ENCODE data around the gene CEP76.
"Not testable (repeated sequence)": the region's sequence is repeated elsewhere in the genome, so short reads cannot be mapped to it uniquely, and the experiment has no call there.

The CEP76 gene

DNA sequence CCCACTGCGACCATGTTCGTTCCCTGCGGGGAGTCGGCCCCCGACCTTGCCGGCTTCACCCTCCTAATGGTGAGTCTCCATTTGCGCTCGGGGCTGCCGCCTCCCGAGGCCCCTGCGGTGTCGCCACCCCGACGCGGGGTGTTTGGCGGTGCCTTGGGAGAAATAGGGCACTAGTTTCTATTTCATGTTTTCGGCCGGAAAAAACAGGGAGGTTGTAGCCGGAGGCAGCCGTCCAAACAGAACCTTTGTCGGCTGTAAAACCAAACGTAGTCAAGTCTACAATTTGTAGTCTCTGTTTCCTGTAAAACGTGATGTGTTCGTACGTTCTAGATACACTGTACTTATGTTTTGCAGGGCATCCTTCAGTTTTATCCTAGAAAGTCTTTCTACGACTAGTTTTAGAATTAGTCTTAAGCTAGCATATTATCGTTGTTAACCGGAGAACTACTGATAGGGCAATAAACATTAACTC lies 609 bp upstream of the CEP76 start:
- DNase-seq (ENCODE audit: low read depth), result no peak

DNA sequence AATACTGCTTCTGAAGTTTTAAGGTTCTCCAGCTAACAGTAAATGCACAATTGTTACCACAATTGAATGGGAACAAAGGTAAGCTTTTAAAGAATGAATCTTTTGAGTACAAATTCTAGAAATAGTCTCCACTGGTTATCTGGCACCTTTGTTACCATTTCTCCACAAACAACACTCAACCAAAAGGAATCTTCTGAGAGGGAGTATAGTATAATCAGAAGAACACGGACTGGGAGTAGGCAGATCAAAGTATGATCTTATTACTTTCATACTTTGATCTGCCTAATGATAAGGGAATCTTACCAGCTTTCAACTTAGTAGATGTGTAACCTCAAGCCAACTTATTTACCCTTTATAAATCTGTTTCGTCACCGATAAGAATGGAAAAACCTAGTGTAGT lies 1.4 kb downstream of the CEP76 start:
- no peak for DNase-seq (ENCODE audit: low read depth)

DNA sequence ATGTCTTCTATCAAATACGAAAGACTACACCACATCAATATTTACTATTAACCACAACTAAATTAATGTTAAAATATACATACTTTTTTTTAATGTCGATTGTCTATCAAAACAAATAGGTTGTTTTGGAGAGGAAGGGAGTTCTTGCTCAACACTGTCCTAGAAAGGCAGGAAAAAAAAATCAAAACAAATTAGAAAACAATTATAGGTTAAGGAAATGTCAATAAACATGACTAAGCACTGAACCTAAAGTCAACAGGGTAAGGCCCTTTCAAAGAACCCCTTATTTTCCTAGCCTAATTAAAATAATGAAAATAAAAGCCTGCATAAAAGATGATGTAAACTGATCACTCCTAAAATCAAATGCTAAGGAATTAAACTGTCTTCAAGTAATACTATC lies 2.8 kb downstream of the CEP76 start:
- no peak for DNase-seq (ENCODE audit: low read depth)

DNA sequence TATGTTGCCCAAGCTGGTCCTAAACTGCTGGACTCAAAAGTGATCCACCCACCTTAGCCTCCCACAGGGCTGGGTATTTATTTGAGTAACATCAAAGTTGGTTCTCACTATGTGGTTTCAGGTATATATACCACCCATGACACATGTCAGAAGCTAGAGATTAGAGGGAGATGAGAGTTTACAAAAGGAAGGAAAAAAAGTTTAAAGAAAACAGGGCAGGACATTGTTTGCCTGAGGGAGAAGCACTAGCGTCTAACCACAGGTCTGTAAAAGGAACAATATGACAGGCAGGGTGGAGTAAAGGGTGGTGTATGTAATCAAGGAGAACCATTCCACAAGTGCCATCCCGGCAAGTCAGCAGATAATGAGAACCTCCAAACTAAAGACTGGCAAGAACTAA lies 8.5 kb downstream of the CEP76 start:
- DNase-seq (ENCODE audit: low read depth), result no peak

DNA sequence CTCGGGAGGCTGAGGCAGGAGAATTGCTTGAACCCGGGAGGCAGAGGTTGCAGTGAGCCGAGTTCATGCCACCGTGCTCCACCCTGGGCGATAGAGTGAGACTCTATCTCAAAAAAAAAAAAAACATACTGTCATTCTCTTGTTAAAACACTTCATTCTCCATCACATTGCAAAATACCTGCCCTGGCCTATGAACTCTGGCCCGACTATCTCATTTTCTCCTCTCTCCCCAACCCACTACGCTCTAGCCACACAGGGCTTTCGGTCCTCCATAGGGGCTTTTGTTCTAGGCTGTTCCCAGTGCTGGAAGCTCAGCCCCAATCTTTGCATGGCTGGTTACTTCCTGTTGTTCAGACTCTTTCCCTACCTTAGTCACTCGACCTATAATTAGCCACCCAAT lies 10.3 kb downstream of the CEP76 start:
- DNase-seq (ENCODE audit: low read depth), result no peak

DNA sequence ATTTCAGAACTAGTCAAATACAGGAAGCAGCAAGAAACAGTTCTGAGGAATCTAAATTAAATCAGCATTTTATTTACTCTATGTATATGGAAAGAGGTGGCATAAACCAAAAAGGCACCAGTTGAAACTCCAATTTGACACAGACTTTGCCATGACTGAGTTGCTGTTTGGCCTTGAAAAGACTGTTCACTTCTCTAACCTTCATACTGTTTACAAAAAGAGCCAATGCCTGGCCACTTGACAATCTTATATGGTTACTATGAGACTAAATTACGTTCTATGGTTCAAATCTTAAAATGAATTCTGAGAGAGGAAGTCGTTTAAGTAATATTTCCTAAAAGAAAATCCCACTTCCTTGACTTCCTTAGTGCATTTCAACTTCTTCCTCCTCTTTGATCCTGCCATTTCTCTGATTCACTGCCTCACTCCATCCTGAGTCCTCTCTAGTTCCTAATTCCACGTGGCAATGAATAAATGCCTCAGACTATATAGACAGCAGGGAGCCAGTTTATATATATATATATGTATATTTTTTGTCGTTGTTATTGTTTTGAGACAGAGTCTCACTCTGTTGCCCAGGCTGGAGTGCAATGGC lies 13.2 kb downstream of the CEP76 start:
- DNase-seq (ENCODE audit: low read depth), result no peak

GRCh38 chr18:12686100-12686499 lies 16.4 kb downstream of the CEP76 start:
- DNase-seq (ENCODE audit: low read depth), result no peak

GRCh38 chr18:12679183-12679786 lies 23.2 kb downstream of the CEP76 start:
- DNase-seq (ENCODE audit: low read depth), result no peak

DNA sequence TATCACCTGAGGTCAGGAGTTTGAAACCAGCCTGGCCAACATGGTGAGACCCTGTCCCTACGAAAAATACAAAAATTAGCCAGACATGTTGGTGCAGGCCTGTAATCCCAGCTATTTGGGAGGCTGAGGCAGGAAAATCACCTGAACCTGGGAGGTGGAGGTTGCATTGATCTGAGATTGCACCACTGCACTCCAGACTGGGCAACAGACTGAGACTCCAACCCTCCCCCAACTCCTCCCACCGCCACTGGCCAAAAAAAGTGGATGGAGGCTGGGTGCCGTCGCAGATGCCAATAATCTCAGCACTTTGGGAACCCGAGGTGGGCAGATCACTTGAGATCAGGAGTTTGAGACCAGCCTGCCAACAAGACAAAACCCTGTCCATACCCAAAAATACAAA lies 34.5 kb downstream of the CEP76 start:
- DNase-seq (ENCODE audit: low read depth), result no peak

DNA sequence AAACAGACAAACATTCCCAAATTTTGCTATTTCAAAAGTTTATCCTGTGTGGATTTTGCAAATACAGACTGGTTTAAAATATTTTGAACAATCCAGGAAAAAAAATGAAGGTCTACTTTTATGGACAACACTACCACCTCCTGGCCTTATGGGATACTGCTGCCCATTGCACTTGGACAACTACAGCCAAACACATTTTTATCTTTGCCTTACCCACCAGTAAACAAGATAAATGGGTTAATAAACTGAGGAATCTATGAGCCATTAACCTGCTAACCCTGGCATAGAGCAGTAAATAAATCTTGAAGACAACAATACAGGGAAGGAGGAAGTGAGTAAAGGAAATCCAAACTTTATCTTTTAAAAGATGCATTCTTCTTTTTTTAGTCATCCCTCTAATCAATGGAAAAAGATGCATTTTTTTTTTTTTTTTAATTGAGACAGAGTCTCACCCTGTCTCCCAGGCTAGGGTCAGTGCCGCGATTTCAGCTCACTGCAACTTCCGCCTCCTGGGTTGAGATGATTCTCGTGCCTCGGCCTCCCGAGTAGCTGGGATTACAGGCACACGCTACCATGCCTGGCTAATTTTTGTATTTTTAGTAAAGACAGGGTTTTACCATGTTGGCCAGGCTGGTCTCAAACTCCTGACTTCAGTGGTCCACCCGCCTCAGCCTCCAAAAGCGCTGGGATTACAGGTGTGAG lies 42.5 kb downstream of the CEP76 start:
- no peak for DNase-seq (ENCODE audit: low read depth)

- no peak for DNase-seq (ENCODE audit: low read depth)
Measured at GRCh38 chr18:12658426-12659138, 43.9 kb downstream of the CEP76 start.

DNA sequence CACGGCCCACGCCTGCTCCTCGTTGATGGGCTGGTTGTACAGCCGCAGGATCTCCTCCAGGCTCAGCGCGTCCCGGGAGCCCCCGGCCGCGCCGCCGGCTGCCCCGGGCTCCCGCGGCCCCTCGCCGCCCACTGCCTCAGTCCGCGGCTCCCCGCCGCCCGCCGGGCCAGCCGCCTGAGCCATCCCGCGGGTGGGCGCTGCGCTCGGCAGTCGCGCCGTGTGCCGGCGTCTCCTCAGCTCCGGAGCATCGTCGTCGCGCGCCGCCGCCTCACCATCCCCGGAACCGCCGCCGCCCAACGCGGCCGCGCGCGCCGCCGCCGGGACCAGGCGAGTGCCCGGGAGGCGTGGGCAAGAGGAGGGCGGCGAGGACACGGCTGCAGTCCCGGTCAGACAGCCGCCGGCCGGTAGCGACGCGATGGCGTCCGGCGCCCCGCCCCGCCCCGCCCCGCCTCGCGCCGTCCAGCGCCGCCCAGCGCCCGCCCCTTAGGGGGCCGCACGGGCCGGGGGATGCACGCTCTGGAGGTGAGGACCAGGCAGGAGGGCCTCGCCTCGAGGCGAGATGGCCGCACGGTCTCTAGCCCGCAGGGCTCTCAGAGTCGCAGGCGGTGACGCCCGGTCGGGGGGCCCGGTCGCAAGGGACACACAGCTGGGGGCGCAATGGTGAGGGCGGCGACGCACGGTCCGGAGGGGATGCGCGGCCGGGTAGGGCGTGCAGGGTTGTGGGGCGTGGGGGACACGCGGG lies 44.7 kb downstream of the CEP76 start, which contains the start of gene SPIRE1:
TSS of gene SPIRE1 (minus strand) at position 424 of the 742 bp plus-strand sequence. CDS start at position 183, 241 bp downstream.
- no peak for DNase-seq (ENCODE audit: low read depth)

- DNase-seq (ENCODE audit: low read depth), result no peak
Measured at GRCh38 chr18:12656938-12657683, 45.4 kb downstream of the CEP76 start.

DNA sequence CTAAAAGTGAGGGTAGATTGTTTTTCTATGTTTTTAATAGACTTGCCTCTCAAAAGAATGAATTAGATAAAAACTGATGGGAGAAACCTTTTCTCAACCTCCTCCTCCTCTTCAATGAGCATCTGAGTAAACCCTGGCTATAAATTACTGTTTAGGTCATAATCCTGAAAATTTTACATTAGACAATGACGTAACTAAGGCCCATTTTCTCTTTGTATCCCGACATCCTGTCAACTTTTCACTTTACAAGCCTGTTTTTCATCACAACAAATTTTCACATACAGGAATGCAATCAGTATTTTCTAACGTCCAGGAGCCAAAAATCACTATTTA lies 46.0 kb downstream of the CEP76 start:
- no peak for DNase-seq (ENCODE audit: low read depth)

DNA sequence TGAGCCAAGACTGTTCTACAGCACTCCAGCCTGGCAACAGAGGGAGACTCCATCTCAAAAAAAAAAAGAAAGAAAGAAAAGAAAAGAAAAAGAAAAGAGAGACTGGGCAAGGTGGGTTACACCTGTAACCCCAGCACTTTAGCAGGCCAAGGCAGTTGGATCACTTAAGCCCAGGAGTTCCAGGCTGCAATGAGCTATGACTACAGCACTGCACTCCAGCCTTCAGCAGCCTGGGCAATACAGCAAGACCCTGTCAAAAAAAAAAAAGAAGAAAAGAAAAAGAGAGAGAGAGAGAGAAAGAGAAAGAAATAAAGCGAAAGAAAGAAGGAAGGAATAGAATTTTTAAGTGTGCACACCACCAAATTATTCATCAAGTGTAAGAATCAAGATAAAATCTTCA lies 47.6 kb downstream of the CEP76 start:
- no peak for DNase-seq (ENCODE audit: low read depth)

GRCh38 chr18:12652861-12653401 lies 49.6 kb downstream of the CEP76 start:
- no peak for DNase-seq (ENCODE audit: low read depth)

DNA sequence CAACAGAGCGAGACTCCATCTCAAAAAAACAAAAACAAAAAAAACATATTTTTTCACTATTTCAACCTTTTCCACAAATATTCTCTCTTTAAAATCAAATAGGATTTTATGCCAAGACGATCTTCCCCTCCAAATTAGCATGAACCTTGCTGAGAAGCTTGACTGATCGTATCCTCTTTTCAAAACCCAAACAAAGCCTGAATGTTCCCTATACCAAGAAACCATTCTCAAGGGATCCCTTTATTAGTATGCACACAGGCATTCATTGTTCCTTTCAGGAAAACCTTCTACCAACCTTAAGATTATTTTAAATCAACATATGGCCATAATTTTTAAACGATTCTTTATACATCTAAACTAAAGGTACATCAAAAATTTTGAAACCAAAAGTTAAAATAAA lies 50.9 kb downstream of the CEP76 start:
- DNase-seq (ENCODE audit: low read depth), result no peak

DNA sequence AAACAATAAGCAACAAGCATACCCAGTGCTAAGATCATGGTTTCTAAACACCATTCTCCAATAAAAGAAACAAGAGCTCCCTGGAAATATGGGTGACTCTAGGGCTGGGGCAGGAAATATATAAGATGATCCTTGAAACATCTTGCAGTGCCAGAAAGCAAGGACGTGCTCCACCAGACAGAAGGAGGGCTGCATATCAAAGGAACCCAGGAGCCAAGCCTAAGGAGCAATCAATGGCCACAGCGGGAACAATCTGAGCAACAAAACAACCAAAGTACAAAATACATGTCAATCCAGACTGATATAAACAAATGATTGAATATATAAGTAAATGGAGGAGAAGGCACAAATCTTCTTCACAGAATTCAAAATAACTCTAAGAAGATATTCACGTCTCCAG lies 54.8 kb downstream of the CEP76 start:
- no peak for DNase-seq (ENCODE audit: low read depth)

DNA sequence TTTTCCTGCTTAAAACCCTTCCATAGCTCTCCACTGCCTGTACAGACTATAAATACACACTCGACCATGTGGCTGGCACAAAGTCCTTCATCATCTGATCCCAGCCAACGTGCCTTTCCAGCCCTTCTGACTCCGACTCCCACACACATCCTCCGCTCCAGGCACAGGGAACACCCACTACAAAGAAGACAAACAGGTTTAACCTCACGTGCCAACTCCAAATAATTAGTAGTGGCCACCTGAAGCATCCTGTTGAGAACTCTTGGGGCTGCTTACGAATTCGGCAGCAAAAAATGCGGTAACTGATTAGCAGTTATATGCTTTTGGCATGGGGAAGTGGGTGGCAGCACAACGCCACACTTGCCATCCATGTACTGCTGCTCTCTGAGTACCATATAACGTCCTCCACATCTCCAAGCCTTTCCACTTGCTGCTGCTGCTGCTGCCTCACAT lies 56.7 kb downstream of the CEP76 start:
- DNase-seq (ENCODE audit: low read depth), result no peak

DNA sequence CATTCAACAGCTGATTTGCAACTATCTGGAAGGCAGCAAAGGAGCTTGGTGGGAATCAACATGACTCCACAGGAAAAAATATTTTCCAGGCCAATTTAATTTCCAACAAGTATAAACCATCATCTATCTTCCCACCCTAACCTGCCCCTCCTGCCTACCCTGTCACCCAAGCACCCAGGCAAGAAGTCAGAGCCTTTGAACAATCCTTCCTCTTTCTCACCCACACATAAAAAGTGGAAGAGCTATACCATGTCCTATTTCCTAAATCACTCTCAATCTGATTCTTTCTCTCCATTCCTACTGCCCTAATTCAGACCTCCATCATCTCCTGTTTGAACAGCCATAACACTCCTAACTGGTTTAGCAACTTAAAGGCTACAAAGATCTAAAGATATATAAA lies 57.3 kb downstream of the CEP76 start:
- no peak for DNase-seq (ENCODE audit: low read depth)

GRCh38 chr18:12643756-12644155 lies 58.8 kb downstream of the CEP76 start:
- not testable (repeated sequence) for DNase-seq (ENCODE audit: low read depth)
